HEK293 (cell line): ENCODE measurements around the gene ECE1.

Source experiments
- CTCF ChIA-PET: fragments of 350-600 bp; formaldehyde crosslinking; extraction: SDS; loops from one replicate; lab custom pipeline; 2021; ENCODE audit warnings: antibody characterized with exemption; lab: Yijun Ruan, JAX
- POLR2A ChIA-PET: fragments of 300-600 bp; formaldehyde crosslinking; extraction: SDS; loops from one replicate; lab custom pipeline; 2020; ENCODE audit warnings: antibody characterized with exemption, inconsistent platforms; lab: Yijun Ruan, JAX
- H3K27ac ChIP-seq: fragments of 200-500 bp; sonication (Bioruptor generic); 2 replicates; pipeline ENCODE4 v1.5.1; 2014; ENCODE audit warnings: low read depth, low read length, control low read depth, inconsistent platforms; ENCODE audit errors: extremely low read depth
- H3K36me3 ChIP-seq, 2 experiments: fragments of 200-500 bp in 1 of 2; sonication (Bioruptor generic) in 1 of 2; 1 replicate in 1 of 2; 2 replicates in 1 of 2; pipeline ENCODE4 v1.5.1; 2014 to 2017; ENCODE audit warnings: inconsistent platforms in 2 of 2, low read length in 2 of 2; ENCODE audit not compliant: control insufficient read depth in 2 of 2, insufficient read depth in 1 of 2
- H3K4me1 ChIP-seq: fragments of 200-500 bp; sonication (Bioruptor generic); 2 replicates; pipeline ENCODE4 v1.5.1; 2014; ENCODE audit warnings: mild to moderate bottlenecking, low read length, inconsistent platforms; ENCODE audit not compliant: control insufficient read depth, insufficient read depth
- H3K4me3 ChIP-seq: 2 replicates; pipeline ENCODE4 v1.5.1; 2011; ENCODE audit warnings: low read depth, mild to moderate bottlenecking, control low read depth, low read length, moderate library complexity
- H3K9me3 ChIP-seq: fragments of 200-500 bp; sonication (Bioruptor generic); 2 replicates; pipeline ENCODE4 v1.5.1; 2014; ENCODE audit warnings: low read depth, low read length, inconsistent platforms; ENCODE audit not compliant: control insufficient read depth, insufficient read depth
- FEZF1 ChIP-seq: fragments of 450-650 bp; formaldehyde crosslinking; IDR thresholded peaks from 2 replicates; pipeline ENCODE4 v1.5.1; 2016; ENCODE audit warnings: missing biosample characterization, missing genetic modification characterization
- IKZF3 ChIP-seq: fragments of 450-650 bp; IDR thresholded peaks from 2 replicates; pipeline ENCODE4 v1.5.0; 2018; ENCODE audit warnings: missing biosample characterization, mild to moderate bottlenecking, missing genetic modification characterization, moderate library complexity
- PRDM4 ChIP-seq: fragments of 450-650 bp; formaldehyde crosslinking; IDR thresholded peaks from 2 replicates; pipeline ENCODE4 v1.5.1; 2017; ENCODE audit warnings: missing biosample characterization, missing genetic modification characterization
- ZBTB44 ChIP-seq: fragments of 450-650 bp; IDR thresholded peaks from 2 replicates; pipeline ENCODE4 v1.5.1; 2018; ENCODE audit warnings: missing biosample characterization, mild to moderate bottlenecking, missing genetic modification characterization
- ZNF175 ChIP-seq: fragments of 450-650 bp; formaldehyde crosslinking; IDR thresholded peaks from 2 replicates; pipeline ENCODE4 v1.5.1; 2016; ENCODE audit warnings: missing biosample characterization, missing genetic modification characterization
- ZNF266 ChIP-seq: fragments of 450-650 bp; formaldehyde crosslinking; IDR thresholded peaks from 2 replicates; pipeline ENCODE4 v1.5.1; 2016; ENCODE audit warnings: missing biosample characterization, missing genetic modification characterization, low read depth
- ZNF433 ChIP-seq: fragments of 450-650 bp; formaldehyde crosslinking; IDR thresholded peaks from 2 replicates; pipeline ENCODE4 v1.5.1; 2016; ENCODE audit warnings: missing biosample characterization, missing genetic modification characterization, low read depth
- ZNF561 ChIP-seq: fragments of 450-650 bp; IDR thresholded peaks from 2 replicates; pipeline ENCODE4 v1.5.1; 2018; ENCODE audit warnings: missing biosample characterization, missing genetic modification characterization, borderline replicate concordance
- ZNF600 ChIP-seq: fragments of 450-650 bp; formaldehyde crosslinking; IDR thresholded peaks from 2 replicates; pipeline ENCODE4 v1.5.1; 2016; ENCODE audit warnings: missing biosample characterization, missing genetic modification characterization
- ZNF621 ChIP-seq: fragments of 450-650 bp; formaldehyde crosslinking; IDR thresholded peaks from 2 replicates; pipeline ENCODE4 v1.5.1; 2017; ENCODE audit warnings: missing biosample characterization, missing genetic modification characterization
- ZNF660 ChIP-seq: fragments of 450-650 bp; IDR thresholded peaks from 2 replicates; pipeline ENCODE4 v1.5.1; 2018; ENCODE audit warnings: missing biosample characterization, mild to moderate bottlenecking, missing genetic modification characterization
- ZNF664 ChIP-seq: fragments of 450-650 bp; formaldehyde crosslinking; IDR thresholded peaks from 2 replicates; pipeline ENCODE4 v1.5.1; 2016; ENCODE audit warnings: missing biosample characterization, missing genetic modification characterization
- ZNF776 ChIP-seq: fragments of 450-650 bp; formaldehyde crosslinking; IDR thresholded peaks from 2 replicates; pipeline ENCODE4 v1.5.0; 2017; ENCODE audit warnings: missing biosample characterization, missing genetic modification characterization, borderline replicate concordance
- TF ChIP-seq, protein P1 (sequence below): fragments of 450-650 bp; formaldehyde crosslinking; IDR thresholded peaks from 2 replicates; pipeline ENCODE4 v1.5.1; 2016; ENCODE audit warnings: missing biosample characterization, missing genetic modification characterization
- TF ChIP-seq, protein P2 (sequence below): fragments of 450-650 bp; formaldehyde crosslinking; IDR thresholded peaks from 2 replicates; pipeline ENCODE4 v1.5.1; 2016; ENCODE audit warnings: missing biosample characterization, missing genetic modification characterization

The ECE1 gene

GRCh38 chr1:21269461-21270085 is 20.7 kb downstream of the ECE1 start:
- H3K27ac ChIP-seq = no peak overlapping the region
- TF ChIP-seq ZBTB44 = no peak
- TF ChIP-seq ZNF561 (tag by site-specific recombination) = no peak
- TF ChIP-seq ZNF621 (tag by site-specific recombination) = no peak
- TF ChIP-seq ZNF660 (tag by site-specific recombination) = no peak
- no peak for TF ChIP-seq FEZF1 (tag by site-specific recombination)
- TF ChIP-seq PRDM4 (tag by site-specific recombination) = no peak
- no peak for TF ChIP-seq ZNF433 (tag by site-specific recombination)
- no peak for TF ChIP-seq ZNF266 (tag by site-specific recombination)
- TF ChIP-seq IKZF3 (tag by site-specific recombination) = no peak
- no peak for TF ChIP-seq ZNF664 (tag by site-specific recombination)
- no peak for TF ChIP-seq ZNF175 (tag by site-specific recombination)
- TF ChIP-seq, protein P1, sequence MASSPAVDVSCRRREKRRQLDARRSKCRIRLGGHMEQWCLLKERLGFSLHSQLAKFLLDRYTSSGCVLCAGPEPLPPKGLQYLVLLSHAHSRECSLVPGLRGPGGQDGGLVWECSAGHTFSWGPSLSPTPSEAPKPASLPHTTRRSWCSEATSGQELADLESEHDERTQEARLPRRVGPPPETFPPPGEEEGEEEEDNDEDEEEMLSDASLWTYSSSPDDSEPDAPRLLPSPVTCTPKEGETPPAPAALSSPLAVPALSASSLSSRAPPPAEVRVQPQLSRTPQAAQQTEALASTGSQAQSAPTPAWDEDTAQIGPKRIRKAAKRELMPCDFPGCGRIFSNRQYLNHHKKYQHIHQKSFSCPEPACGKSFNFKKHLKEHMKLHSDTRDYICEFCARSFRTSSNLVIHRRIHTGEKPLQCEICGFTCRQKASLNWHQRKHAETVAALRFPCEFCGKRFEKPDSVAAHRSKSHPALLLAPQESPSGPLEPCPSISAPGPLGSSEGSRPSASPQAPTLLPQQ = no peak
- TF ChIP-seq ZNF600 (tag by site-specific recombination) = no peak
- TF ChIP-seq, protein P2, sequence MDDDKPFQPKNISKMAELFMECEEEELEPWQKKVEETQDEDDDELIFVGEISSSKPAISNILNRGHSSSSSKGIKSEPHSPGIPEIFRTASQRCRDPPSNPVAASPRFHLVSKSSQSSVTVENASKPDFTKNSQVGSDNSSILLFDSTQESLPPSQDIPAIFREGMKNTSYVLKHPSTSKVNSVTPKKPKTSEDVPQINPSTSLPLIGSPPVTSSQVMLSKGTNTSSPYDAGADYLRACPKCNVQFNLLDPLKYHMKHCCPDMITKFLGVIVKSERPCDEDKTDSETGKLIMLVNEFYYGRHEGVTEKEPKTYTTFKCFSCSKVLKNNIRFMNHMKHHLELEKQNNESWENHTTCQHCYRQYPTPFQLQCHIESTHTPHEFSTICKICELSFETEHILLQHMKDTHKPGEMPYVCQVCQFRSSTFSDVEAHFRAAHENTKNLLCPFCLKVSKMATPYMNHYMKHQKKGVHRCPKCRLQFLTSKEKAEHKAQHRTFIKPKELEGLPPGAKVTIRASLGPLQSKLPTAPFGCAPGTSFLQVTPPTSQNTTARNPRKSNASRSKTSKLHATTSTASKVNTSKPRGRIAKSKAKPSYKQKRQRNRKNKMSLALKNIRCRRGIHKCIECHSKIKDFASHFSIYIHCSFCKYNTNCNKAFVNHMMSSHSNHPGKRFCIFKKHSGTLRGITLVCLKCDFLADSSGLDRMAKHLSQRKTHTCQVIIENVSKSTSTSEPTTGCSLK (tag by site-specific recombination) = no peak
- TF ChIP-seq ZNF776 = no peak
- TF ChIP-seq, all 188 proteins: peak for 0
- POLR2A ChIA-PET = interaction anchor here (0.6 kb wide), 1 partner anchor 92 kb away, joined by 3 read pairs; no protein-coding TSS in a partner anchor
- Histone ChIP-seq H3K4me1 (no peaks in the 10 kb centered on the region), H3K9me3 (no peaks in the 10 kb centered on the region), H3K36me3 (peaks cover 0 to 57% of the 10 kb centered on the region in 2 experiments; a peak in 1 of 3 replicates), H3K4me3 (no peak overlapping the region)
- CTCF ChIA-PET = interaction anchor here (0.6 to 7.1 kb wide), 32 partner anchors 9 to 213 kb away, joined by 3 to 142 read pairs (median 6); partner anchors contain the start of gene ECE1
